ENCODE results near the gene LRFN2.

LRFN2 gene

GRCh38 chr6:40539853-40540252 is 47.3 kb downstream of the LRFN2 start:
- TF ChIP-seq, protein P1, sequence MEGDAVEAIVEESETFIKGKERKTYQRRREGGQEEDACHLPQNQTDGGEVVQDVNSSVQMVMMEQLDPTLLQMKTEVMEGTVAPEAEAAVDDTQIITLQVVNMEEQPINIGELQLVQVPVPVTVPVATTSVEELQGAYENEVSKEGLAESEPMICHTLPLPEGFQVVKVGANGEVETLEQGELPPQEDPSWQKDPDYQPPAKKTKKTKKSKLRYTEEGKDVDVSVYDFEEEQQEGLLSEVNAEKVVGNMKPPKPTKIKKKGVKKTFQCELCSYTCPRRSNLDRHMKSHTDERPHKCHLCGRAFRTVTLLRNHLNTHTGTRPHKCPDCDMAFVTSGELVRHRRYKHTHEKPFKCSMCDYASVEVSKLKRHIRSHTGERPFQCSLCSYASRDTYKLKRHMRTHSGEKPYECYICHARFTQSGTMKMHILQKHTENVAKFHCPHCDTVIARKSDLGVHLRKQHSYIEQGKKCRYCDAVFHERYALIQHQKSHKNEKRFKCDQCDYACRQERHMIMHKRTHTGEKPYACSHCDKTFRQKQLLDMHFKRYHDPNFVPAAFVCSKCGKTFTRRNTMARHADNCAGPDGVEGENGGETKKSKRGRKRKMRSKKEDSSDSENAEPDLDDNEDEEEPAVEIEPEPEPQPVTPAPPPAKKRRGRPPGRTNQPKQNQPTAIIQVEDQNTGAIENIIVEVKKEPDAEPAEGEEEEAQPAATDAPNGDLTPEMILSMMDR (IDR thresholded peaks at IDR 0.05; ENCODE audit: extremely low read depth, missing control alignments), result no peak
- no peak for DNase-seq (ENCODE audit: low spot score)

DNA sequence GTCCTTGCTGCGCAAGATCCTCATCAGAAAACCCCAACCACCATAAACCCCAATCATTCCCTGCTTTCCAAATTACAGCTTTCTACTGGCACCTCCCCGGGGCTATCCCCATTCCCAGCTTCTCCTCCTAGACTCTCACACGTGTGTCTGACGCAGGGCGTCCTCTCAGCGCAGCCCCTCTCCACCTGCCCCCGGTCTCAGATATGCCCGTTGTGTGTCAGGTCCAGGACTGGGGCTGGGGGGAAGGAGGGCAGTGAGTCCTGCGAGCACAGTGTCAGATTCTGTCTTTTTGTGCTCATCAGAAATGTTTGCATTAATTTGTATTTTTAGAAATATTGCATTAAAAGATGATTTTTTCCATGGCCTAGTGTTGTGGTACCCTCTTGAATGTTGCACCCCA is 48.6 kb downstream of the LRFN2 start:
- TF ChIP-seq, protein P1 (IDR thresholded peaks at IDR 0.05; ENCODE audit: extremely low read depth, missing control alignments), result no peak
- no peak for DNase-seq (ENCODE audit: low spot score)

- TF ChIP-seq, protein P1 (IDR thresholded peaks at IDR 0.05; ENCODE audit: extremely low read depth, missing control alignments), result no peak
- no peak for DNase-seq (ENCODE audit: low spot score)
Observed at GRCh38 chr6:40537446-40537845, 49.7 kb downstream of the LRFN2 start.

- TF ChIP-seq, protein P1 (IDR thresholded peaks at IDR 0.05; ENCODE audit: extremely low read depth, missing control alignments), result no peak
- DNase-seq (ENCODE audit: low spot score), result no peak
Observed at GRCh38 chr6:40536442-40536841, 50.7 kb downstream of the LRFN2 start.

DNA sequence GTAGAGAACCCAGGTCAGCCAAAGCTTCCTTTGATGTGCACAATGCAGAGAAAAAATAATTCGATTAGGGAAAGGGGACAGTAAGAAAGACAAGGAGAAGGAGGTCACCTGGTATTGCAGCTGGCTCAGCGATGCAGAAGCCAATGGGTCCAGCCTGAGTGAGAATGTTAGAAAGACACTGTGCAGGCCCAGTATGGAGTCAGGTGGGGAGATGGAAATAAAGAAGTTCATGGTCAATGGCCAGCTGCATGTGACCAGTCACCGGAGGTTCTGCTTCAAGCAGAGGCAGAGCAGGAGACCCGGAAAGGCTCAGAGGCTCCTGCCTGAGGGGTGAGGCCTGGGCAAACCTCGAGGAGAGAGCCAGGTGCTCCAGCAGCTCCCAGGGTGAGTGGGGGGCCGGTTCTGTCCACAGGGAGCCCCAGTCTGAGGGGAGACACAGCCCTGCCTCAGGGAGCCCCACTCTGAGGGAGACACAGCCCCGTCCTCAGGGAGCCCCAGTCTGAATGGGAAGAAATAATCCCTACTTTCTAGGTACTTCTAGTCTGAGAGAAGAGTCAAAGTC is 51.3 kb downstream of the LRFN2 start:
- TF ChIP-seq, protein P1 (IDR thresholded peaks at IDR 0.05; ENCODE audit: extremely low read depth, missing control alignments), result no peak
- no peak for DNase-seq (ENCODE audit: low spot score)

- DNase-seq (ENCODE audit: low spot score), result no peak
- TF ChIP-seq, protein P1 (IDR thresholded peaks at IDR 0.05; ENCODE audit: extremely low read depth, missing control alignments), result no peak
Observed at GRCh38 chr6:40535110-40535818, 51.9 kb downstream of the LRFN2 start.

GRCh38 chr6:40532349-40533000 is 54.7 kb downstream of the LRFN2 start:
- DNase-seq (ENCODE audit: low spot score), result no peak
- TF ChIP-seq, protein P1 (IDR thresholded peaks at IDR 0.05; ENCODE audit: extremely low read depth, missing control alignments), result no peak

Data from GM20000 (cell line).